BJ (cell line): Measurements from ENCODE around the gene CACNA2D2. TPM values are rescaled to one million over a fixed set of nuclear protein-coding genes. Genes with fewer than 3 reads are reported as not detected.
A peak's percentile ranks its signal among the peaks of the same experiment; 100 is the strongest.

Experiments used
- CTCF ChIA-PET: fragments of 350-600 bp; formaldehyde crosslinking; extraction: SDS; loops from one replicate; lab custom pipeline; 2021; ENCODE audit warnings: antibody characterized with exemption, inconsistent platforms; lab: Yijun Ruan, JAX
- POLR2A ChIA-PET: fragments of 300-600 bp; sonication (Branson Sonifier 250); formaldehyde crosslinking; extraction: SDS; loops from one replicate; lab custom pipeline; 2021; ENCODE audit warnings: antibody characterized with exemption; lab: Charles Lee
- DNase-seq: peaks from one replicate; pipeline ENCODE4 v3.0.0-alpha.2; 2011; ENCODE audit warnings: low read depth
- H3K27me3 ChIP-seq: 2 replicates; pipeline ENCODE4 v1.6.0; 2011; ENCODE audit warnings: low read length; ENCODE audit not compliant: control insufficient read depth, insufficient read depth
- H3K36me3 ChIP-seq: 2 replicates; pipeline ENCODE4 v1.5.1; 2011; ENCODE audit warnings: low read length; ENCODE audit not compliant: control insufficient read depth, insufficient read depth
- H3K4me3 ChIP-seq: 2 replicates; pipeline ENCODE4 v1.5.1; 2011; ENCODE audit warnings: low read depth, mild to moderate bottlenecking, control low read depth, low read length
- CTCF ChIP-seq: IDR thresholded peaks from 2 replicates; pipeline ENCODE4 v1.5.1; 2011; ENCODE audit warnings: low read depth, mild to moderate bottlenecking, control low read depth, inconsistent platforms, low read length, moderate library complexity; ENCODE audit not compliant: insufficient read depth
- polyA plus RNA-seq: library from polyadenylated mRNA; depleted of rRNA; stranded (reverse); fragments of >200 nt; gene quantifications from 2 replicates; pipeline ENCODE4 v1.2.3, GENCODE V29; 2011

The CACNA2D2 gene
- polyA plus RNA-seq, 1 experiment = 0.11 TPM

DNA sequence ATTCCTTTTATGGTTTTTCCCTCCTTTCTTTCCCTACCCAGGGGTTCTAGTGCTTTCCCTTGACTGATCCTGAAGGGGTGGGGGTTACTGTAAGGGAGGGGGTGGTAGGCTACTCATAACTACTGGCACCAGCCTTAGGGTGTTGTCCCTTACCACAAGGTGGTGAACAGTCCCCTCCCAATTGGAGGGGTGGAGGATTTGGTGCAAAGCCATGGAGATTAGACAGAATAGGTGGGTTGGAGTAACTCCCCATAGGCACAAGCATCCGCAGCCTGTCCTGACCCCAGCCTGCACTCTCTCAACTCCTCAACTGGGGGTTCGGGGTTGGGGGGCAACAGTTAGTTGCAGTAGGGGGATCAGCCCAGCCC is 178.3 kb downstream of the CACNA2D2 start:
- TF ChIP-seq CTCF = no peak
- H3K36me3 ChIP-seq = peaks cover 7% of the 10 kb centered on the region
- H3K4me3 ChIP-seq = no peak overlapping the region
- ChIA-PET POLR2A (no interaction called here), CTCF (interaction anchor here (0.6 to 3.0 kb wide), 17 partner anchors 10 to 204 kb away, joined by 3 to 32 read pairs (median 4); partner anchors contain the start of genes HYAL3 and NAA80)
- no peaks in the 10 kb centered on the region for H3K27me3 ChIP-seq
- no peak for DNase-seq

GRCh38 chr3:50324351-50325112 is 178.9 kb downstream of the CACNA2D2 start:
- H3K36me3 ChIP-seq = peaks cover 5% of the 10 kb centered on the region
- TF ChIP-seq CTCF = peak; percentile 94
- no peak for DNase-seq
- H3K4me3 ChIP-seq = no peak overlapping the region
- ChIA-PET POLR2A (no interaction called here), CTCF (interaction anchor here (0.6 to 3.0 kb wide), 30 partner anchors 9 to 218 kb away, joined by 3 to 32 read pairs (median 4); partner anchors contain the start of genes HYAL3, LSMEM2 and NAA80)
- H3K27me3 ChIP-seq = no peaks in the 10 kb centered on the region

- no peak for TF ChIP-seq CTCF
- peaks cover 8% of the 10 kb centered on the region for H3K36me3 ChIP-seq
- CTCF ChIA-PET = interaction anchor here (0.5 to 3.0 kb wide), 27 partner anchors 8 to 518 kb away, joined by 3 to 32 read pairs (median 4); partner anchors contain the start of genes HYAL3, LSMEM2 and NAA80
- H3K4me3 ChIP-seq = no peak overlapping the region
- no peaks in the 10 kb centered on the region for H3K27me3 ChIP-seq
- POLR2A ChIA-PET = no interaction called here
- no peak for DNase-seq
Measured at GRCh38 chr3:50323614-50324199, 179.7 kb downstream of the CACNA2D2 start.

DNA sequence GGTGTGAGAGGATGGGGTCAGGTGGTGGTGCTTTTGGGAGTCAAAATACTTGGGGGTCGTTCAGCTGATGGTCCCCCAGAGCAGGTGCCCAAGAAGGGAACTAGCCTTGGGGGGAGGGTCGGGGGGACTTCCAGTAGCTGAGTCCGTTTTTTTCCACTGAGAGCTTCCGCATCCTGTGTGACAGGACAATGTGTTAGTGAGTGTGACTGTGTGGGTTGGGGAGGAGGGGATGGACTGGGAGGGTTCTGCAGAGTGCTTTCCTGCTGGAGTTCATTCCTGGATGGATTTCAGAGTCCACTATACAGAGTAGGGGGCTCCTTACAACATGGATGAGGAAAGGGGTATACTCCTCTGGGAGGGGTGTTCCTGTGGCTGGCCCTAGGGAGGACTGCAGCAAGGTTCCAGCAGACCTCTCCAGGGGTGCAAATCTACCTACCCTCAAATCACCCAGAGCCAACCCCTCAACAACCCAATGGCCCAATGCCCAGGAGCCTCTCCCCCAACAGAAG is 180.3 kb downstream of the CACNA2D2 start:
- no peak for TF ChIP-seq CTCF
- Histone ChIP-seq H3K4me3 (no peak overlapping the region), H3K27me3 (no peaks in the 10 kb centered on the region), H3K36me3 (peaks cover 11% of the 10 kb centered on the region)
- ChIA-PET CTCF (interaction anchor here (0.5 to 3.0 kb wide), 14 partner anchors 8 to 518 kb away, joined by 3 to 20 read pairs (median 4); partner anchors contain the start of genes HYAL3, LSMEM2 and NAA80), POLR2A (no interaction called here)
- no peak for DNase-seq

GRCh38 chr3:50322386-50323091 is 180.9 kb downstream of the CACNA2D2 start, which contains the start of gene HYAL2:
TSS of gene HYAL2 (minus strand) at chr3:50322745. CDS start at chr3:50320489, 2,256 bp downstream.
- Histone ChIP-seq H3K4me3 (peak within 1 kb of the TSS; percentile 53), H3K36me3 (peaks cover 15% of the 10 kb centered on the region), H3K27me3 (no peaks in the 10 kb centered on the region)
- no peak for TF ChIP-seq CTCF
- no peak for DNase-seq
- POLR2A ChIA-PET = no interaction called here
- CTCF ChIA-PET = interaction anchor here (0.9 to 3.0 kb wide), 12 partner anchors 7 to 220 kb away, joined by 3 to 20 read pairs (median 4); partner anchors contain the start of genes HYAL3, LSMEM2 and NAA80
